GM10248 (cell line): Measurements from ENCODE around the gene CD200R1L.

Source experiments
- CTCF ChIA-PET: fragments of 300-600 bp; sonication (Branson Sonifier 250); formaldehyde crosslinking; extraction: SDS; loops from one replicate; lab custom pipeline; 2021; ENCODE audit warnings: antibody characterized with exemption; lab: Yijun Ruan, JAX
- POLR2A ChIA-PET: fragments of 350-650 bp; sonication (Branson Sonifier 250); formaldehyde crosslinking; extraction: SDS; loops from one replicate; lab custom pipeline; 2020; ENCODE audit warnings: antibody characterized with exemption; lab: Yijun Ruan, JAX
- DNase-seq: peaks from one replicate; pipeline ENCODE4 v3.0.0; 2012; ENCODE audit errors: extremely low spot score
- TF ChIP-seq, protein P1 (sequence below): IDR thresholded peaks from 2 replicates; pipeline ENCODE4 v1.5.1; 2012; ENCODE audit warnings: mild to moderate bottlenecking, low read depth; ENCODE audit errors: extremely low read depth, missing control alignments, control extremely low read depth

CD200R1L gene

DNA sequence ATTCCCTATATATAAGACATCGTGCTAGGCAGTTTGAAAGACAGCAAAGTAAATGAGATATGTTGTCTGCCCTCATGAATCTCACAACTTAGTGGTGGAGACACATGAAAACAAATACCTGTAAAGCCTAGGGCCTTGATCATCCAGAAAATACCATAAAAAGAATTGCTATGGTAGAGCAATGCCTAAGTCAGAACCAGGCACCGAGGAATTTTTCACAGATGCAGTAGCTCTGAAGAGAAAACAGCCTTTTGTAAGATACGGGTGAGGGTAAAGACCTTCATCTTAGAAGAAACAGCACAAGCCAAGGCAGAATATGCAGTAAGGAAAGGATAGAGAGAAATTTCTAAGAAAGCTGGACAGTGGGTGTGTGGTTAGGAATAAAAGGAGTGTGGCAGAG, 36.1 kb downstream of the CD200R1L start:
- CTCF ChIA-PET, result interaction anchor here (1.4 kb wide), 1 partner anchor 16 kb away, joined by 3 read pairs; no protein-coding TSS in a partner anchor
- no peak for DNase-seq
- TF ChIP-seq, protein P1, sequence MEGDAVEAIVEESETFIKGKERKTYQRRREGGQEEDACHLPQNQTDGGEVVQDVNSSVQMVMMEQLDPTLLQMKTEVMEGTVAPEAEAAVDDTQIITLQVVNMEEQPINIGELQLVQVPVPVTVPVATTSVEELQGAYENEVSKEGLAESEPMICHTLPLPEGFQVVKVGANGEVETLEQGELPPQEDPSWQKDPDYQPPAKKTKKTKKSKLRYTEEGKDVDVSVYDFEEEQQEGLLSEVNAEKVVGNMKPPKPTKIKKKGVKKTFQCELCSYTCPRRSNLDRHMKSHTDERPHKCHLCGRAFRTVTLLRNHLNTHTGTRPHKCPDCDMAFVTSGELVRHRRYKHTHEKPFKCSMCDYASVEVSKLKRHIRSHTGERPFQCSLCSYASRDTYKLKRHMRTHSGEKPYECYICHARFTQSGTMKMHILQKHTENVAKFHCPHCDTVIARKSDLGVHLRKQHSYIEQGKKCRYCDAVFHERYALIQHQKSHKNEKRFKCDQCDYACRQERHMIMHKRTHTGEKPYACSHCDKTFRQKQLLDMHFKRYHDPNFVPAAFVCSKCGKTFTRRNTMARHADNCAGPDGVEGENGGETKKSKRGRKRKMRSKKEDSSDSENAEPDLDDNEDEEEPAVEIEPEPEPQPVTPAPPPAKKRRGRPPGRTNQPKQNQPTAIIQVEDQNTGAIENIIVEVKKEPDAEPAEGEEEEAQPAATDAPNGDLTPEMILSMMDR, result no peak
- POLR2A ChIA-PET, result no interaction called here

DNA sequence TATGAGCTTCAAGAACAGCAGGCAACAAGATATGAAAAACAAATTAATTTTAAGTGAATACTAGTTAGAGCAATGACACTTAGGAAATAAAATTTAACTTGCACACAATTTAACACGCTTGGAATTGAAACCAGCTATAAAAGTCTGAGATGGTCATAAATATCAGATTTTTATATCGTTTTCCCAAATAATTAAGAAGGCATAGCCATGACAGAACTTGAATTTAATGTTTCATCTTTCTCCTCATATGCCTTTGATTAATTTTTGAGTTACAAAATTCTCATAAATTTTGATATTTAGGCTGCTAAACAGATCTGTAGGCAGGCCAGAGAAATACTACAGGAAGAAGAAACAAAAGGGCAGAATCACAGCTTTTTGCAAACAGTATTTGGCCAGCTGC, 38.5 kb downstream of the CD200R1L start:
- DNase-seq, result no peak
- TF ChIP-seq, protein P1, result no peak
- POLR2A ChIA-PET, result no interaction called here
- CTCF ChIA-PET, result interaction anchor here (0.9 to 1.9 kb wide), 10 partner anchors 9 to 672 kb away, joined by 3 to 5 read pairs (median 4); partner anchors contain the start of gene CD200R1L

DNA sequence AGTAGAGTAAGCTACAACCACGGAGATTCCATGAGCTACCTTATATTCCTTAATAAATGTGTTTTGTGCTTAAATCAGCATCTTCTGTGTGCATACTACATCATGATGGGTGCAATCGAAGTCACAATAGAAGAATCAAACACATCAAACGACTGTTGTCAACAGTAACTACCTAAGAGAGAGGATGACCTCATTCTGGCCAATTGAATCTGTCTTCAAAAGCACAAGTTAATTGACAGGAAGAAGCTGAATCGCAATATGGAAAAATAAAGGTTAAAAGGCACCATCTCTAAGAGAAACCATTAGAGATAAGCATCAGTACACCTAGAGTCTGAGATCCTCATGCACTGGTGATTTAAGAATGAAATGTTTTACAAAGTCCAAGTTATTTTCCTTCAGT, 39.0 kb downstream of the CD200R1L start:
- ChIA-PET POLR2A (no interaction called here), CTCF (interaction anchor here (0.9 to 1.9 kb wide), 9 partner anchors 9 to 672 kb away, joined by 3 to 5 read pairs (median 4); partner anchors contain the start of gene CD200R1L)
- TF ChIP-seq, protein P1, result no peak
- DNase-seq, result no peak

DNA sequence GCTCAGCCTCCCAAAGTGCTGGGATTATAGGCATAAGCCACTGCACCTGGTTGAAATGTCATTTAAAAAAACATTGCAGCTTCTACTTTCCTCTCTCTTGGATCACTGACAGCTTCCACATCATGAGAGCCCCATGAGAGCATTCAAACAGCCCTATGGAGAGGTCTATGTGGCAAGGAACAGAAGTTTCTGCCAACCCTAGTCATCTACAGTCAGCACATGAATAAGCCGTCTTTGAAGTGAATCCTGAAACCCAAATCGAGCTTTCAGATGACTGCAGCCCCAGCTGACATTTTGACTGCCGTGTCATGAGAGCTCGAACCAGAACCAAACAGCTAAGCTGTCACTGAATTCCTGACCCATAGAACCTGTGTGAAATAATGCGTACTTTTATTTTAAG, 39.8 kb downstream of the CD200R1L start:
- ChIA-PET POLR2A (no interaction called here), CTCF (interaction anchor here (1.1 to 1.9 kb wide), 3 partner anchors 16 to 71 kb away, joined by 3 to 5 read pairs (median 3); no protein-coding TSS in a partner anchor)
- TF ChIP-seq, protein P1, result no peak
- DNase-seq, result no peak

DNA sequence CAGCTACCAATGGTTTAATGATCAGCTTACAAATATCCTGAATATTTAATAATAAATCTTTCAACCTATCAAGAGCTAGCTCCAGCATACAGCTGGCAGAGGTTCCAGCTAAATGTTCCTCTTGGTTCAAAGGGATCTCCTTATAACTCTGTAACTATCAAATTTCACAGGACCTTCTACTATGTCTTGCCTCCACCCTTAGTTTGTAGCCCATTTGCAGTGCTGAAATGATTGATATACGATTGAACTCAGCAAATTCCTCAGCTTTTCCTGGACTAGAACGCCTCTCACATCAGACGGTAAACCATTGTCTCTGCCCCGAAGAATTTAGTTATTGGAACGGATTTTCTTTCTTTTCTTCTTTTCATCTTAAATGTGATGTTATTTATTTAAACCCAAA, 41.5 kb downstream of the CD200R1L start:
- ChIA-PET POLR2A (no interaction called here), CTCF (interaction anchor here (0.5 to 2.2 kb wide), 3 partner anchors 9 to 149 kb away, joined by 3 to 8 read pairs (median 5); no protein-coding TSS in a partner anchor)
- no peak for DNase-seq
- TF ChIP-seq, protein P1, result no peak

DNA sequence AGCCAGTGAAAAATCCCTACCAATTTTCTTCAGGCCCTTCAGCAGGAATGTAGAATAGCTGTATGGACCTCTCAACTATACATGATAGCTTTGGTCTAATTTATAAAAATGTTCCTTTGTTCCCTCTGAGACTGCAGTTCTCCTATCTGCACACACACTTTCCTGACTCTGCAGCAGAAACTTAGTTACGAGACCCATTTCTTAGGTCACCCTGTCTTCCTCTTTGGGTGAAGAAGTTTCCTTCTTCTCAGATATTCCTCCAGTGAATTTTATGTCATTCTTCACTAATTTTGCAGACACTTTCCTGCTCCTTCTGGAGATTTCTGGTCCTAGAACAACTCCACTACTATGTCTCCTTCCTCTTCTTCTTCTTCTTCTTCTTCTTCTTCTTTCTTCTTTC, 42.6 kb downstream of the CD200R1L start:
- CTCF ChIA-PET, result interaction anchor here (1.6 to 2.2 kb wide), 3 partner anchors 10 to 69 kb away, joined by 3 to 8 read pairs (median 5); no protein-coding TSS in a partner anchor
- TF ChIP-seq, protein P1, result no peak
- POLR2A ChIA-PET, result no interaction called here

More for the DNA sequence above, 42.6 kb downstream of the CD200R1L start:
- DNase-seq, result no peak
